Cerebellar cortex (tissue), 1 donor: ENCODE results near the gene MBNL2.
A peak's percentile ranks its signal among the peaks of the same experiment; 100 is the strongest.

Source experiments
- DNase-seq: peaks from one replicate; pipeline ENCODE4 v3.0.0-alpha.2; 2015; ENCODE audit warnings: low spot score

The MBNL2 gene

GRCh38 chr13:97273341-97273831 is 51.3 kb downstream of the MBNL2 start:
- DNase-seq, result no peak

GRCh38 chr13:97274829-97275649 is 52.9 kb downstream of the MBNL2 start:
- DNase-seq, result peak; percentile 48

GRCh38 chr13:97275776-97276501 is 53.8 kb downstream of the MBNL2 start:
- DNase-seq, result no peak

GRCh38 chr13:97276862-97277269 is 54.7 kb downstream of the MBNL2 start:
- no peak for DNase-seq

- no peak for DNase-seq
These were observed 56.6 kb downstream of the MBNL2 start for GRCh38 chr13:97278435-97279411.

GRCh38 chr13:97279913-97280312 is 57.8 kb downstream of the MBNL2 start:
- DNase-seq, result no peak

GRCh38 chr13:97280478-97280877 is 58.3 kb downstream of the MBNL2 start:
- no peak for DNase-seq

GRCh38 chr13:97281028-97281427 is 58.9 kb downstream of the MBNL2 start:
- DNase-seq, result no peak

GRCh38 chr13:97282705-97283104 is 60.6 kb downstream of the MBNL2 start:
- no peak for DNase-seq

- DNase-seq, result no peak
These were observed 61.8 kb downstream of the MBNL2 start for GRCh38 chr13:97283888-97284287.

GRCh38 chr13:97284558-97284957 is 62.4 kb downstream of the MBNL2 start:
- DNase-seq, result no peak

GRCh38 chr13:97285221-97285955 is 63.3 kb downstream of the MBNL2 start:
- DNase-seq, result no peak

GRCh38 chr13:97286317-97287046 is 64.3 kb downstream of the MBNL2 start:
- DNase-seq, result no peak

GRCh38 chr13:97287047-97287383 is 64.9 kb downstream of the MBNL2 start:
- no peak for DNase-seq

- DNase-seq, result no peak
These were observed 66.4 kb downstream of the MBNL2 start for GRCh38 chr13:97288486-97288900.

- no peak for DNase-seq
These were observed 67.6 kb downstream of the MBNL2 start for GRCh38 chr13:97289514-97290298.

- DNase-seq, result no peak
These were observed 73.4 kb downstream of the MBNL2 start for GRCh38 chr13:97295283-97296182.

GRCh38 chr13:97296740-97297139 is 74.6 kb downstream of the MBNL2 start:
- no peak for DNase-seq

GRCh38 chr13:97298816-97299215 is 76.7 kb downstream of the MBNL2 start:
- DNase-seq, result no peak
